ENCODE data around the gene POU6F1.

POU6F1 gene

GRCh38 chr12:51188359-51189051 lies 29.4 kb downstream of the POU6F1 start:
- H3K36me3 ChIP-seq (replicated peaks; ENCODE audit: insufficient read depth, low read length): no peaks in the 10 kb centered on the region
- H3F3A ChIP-seq (ENCODE audit: insufficient read depth, low read length): no peaks in the 10 kb centered on the region
- H3K9ac ChIP-seq (ENCODE audit: low read length): no peak overlapping the region
- no peaks in the 10 kb centered on the region for H4K20me1 ChIP-seq (ENCODE audit: insufficient read depth, low read length)
- no peaks in the 10 kb centered on the region for H3K9me2 ChIP-seq (replicated peaks; ENCODE audit: insufficient read depth, low read length)
- peak overlapping the region; percentile 51 for H3K4me2 ChIP-seq (ENCODE audit: low read depth, low read length)
- no peaks in the 10 kb centered on the region for H3K79me2 ChIP-seq (ENCODE audit: low read length)
- DNase-seq: peak; percentile 19
- H3K4me1 ChIP-seq (ENCODE audit: low read length): peaks cover 11% of the 10 kb centered on the region
- TF ChIP-seq EZH2phosphoT487 (IDR thresholded peaks at IDR 0.05; ENCODE audit: low read length) (no peak), EZH2 (optimal IDR thresholded peaks at IDR 0.05; ENCODE audit: low read depth, low read length) (no peak), CTCF (IDR thresholded peaks at IDR 0.05; ENCODE audit: low read length) (no peak)
- no peak overlapping the region for H3K4me3 ChIP-seq (ENCODE audit: low read length)
- no peaks in the 10 kb centered on the region for H3K27me3 ChIP-seq (replicated peaks; ENCODE audit: insufficient read depth, low read length)
- no peaks in the 10 kb centered on the region for H3K9me3 ChIP-seq (replicated peaks; ENCODE audit: insufficient read depth, low read length)
- peak overlapping the region; percentile 40; the same call in 1 of the 2 replicates for H2AFZ ChIP-seq (ENCODE audit: low read length)
- no peak overlapping the region for H3K27ac ChIP-seq (ENCODE audit: low read length)

- Histone ChIP-seq H2AFZ (ENCODE audit: low read length) (no peak overlapping the region), H3K9me3 (replicated peaks; ENCODE audit: insufficient read depth, low read length) (no peaks in the 10 kb centered on the region)
- TF ChIP-seq CTCF (IDR thresholded peaks at IDR 0.05; ENCODE audit: low read length): no peak
Measured at GRCh38 chr12:51187370-51187987, 30.4 kb downstream of the POU6F1 start.

GRCh38 chr12:51186465-51187085 lies 31.3 kb downstream of the POU6F1 start:
- TF ChIP-seq EZH2 (optimal IDR thresholded peaks at IDR 0.05; ENCODE audit: low read depth, low read length): no peak
- no peak for TF ChIP-seq EZH2phosphoT487 (IDR thresholded peaks at IDR 0.05; ENCODE audit: low read length)
- TF ChIP-seq CTCF (IDR thresholded peaks at IDR 0.05; ENCODE audit: low read length): no peak
- Histone ChIP-seq H3K9me3 (replicated peaks; ENCODE audit: insufficient read depth, low read length) (no peaks in the 10 kb centered on the region), H3K9me2 (replicated peaks; ENCODE audit: insufficient read depth, low read length) (no peaks in the 10 kb centered on the region), H4K20me1 (ENCODE audit: insufficient read depth, low read length) (no peaks in the 10 kb centered on the region), H3K27ac (ENCODE audit: low read length) (no peak overlapping the region), H3F3A (ENCODE audit: insufficient read depth, low read length) (no peaks in the 10 kb centered on the region), H3K36me3 (replicated peaks; ENCODE audit: insufficient read depth, low read length) (no peaks in the 10 kb centered on the region), H3K27me3 (replicated peaks; ENCODE audit: insufficient read depth, low read length) (no peaks in the 10 kb centered on the region), H3K9ac (ENCODE audit: low read length) (no peak overlapping the region), H3K4me2 (ENCODE audit: low read depth, low read length) (no peak overlapping the region), H3K79me2 (ENCODE audit: low read length) (no peaks in the 10 kb centered on the region), H2AFZ (ENCODE audit: low read length) (no peak overlapping the region), H3K4me1 (ENCODE audit: low read length) (peaks cover 11% of the 10 kb centered on the region), H3K4me3 (ENCODE audit: low read length) (no peak overlapping the region)
- no peak for DNase-seq

More at GRCh38 chr12:51187370-51187987, 30.4 kb downstream of the POU6F1 start:
- Histone ChIP-seq H3F3A (ENCODE audit: insufficient read depth, low read length) (no peaks in the 10 kb centered on the region), H3K27me3 (replicated peaks; ENCODE audit: insufficient read depth, low read length) (no peaks in the 10 kb centered on the region), H3K9me2 (replicated peaks; ENCODE audit: insufficient read depth, low read length) (no peaks in the 10 kb centered on the region), H4K20me1 (ENCODE audit: insufficient read depth, low read length) (no peaks in the 10 kb centered on the region), H3K36me3 (replicated peaks; ENCODE audit: insufficient read depth, low read length) (no peaks in the 10 kb centered on the region), H3K9ac (ENCODE audit: low read length) (no peak overlapping the region), H3K79me2 (ENCODE audit: low read length) (no peaks in the 10 kb centered on the region), H3K4me1 (ENCODE audit: low read length) (peaks cover 11% of the 10 kb centered on the region), H3K4me3 (ENCODE audit: low read length) (no peak overlapping the region), H3K4me2 (ENCODE audit: low read depth, low read length) (no peak overlapping the region), H3K27ac (ENCODE audit: low read length) (no peak overlapping the region)
- DNase-seq: no peak

Data from MM.1S (cell line).